ENCODE data around the gene OR2Z1.

OR2Z1 gene

DNA sequence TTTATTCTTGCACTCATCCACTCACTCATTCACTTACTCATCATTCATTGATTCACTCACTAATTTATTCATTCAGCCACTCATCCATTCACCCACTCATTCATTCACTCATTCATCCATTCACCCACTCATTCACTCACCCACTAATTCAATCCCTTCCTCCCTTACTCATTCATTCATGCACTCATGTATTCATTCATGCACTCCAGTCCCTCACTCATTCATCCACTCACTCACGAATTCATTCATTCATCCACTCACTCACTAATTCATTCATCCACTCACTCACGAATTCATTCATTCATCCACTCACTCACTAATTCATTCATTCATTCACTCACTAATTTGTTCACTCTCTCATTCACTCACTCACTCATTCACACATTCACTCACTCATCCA, 39.0 kb upstream of the OR2Z1 start:
- H3K4me3 ChIP-seq (ENCODE audit: low read depth, low read length) = no peak overlapping the region
- TF ChIP-seq, protein P1, sequence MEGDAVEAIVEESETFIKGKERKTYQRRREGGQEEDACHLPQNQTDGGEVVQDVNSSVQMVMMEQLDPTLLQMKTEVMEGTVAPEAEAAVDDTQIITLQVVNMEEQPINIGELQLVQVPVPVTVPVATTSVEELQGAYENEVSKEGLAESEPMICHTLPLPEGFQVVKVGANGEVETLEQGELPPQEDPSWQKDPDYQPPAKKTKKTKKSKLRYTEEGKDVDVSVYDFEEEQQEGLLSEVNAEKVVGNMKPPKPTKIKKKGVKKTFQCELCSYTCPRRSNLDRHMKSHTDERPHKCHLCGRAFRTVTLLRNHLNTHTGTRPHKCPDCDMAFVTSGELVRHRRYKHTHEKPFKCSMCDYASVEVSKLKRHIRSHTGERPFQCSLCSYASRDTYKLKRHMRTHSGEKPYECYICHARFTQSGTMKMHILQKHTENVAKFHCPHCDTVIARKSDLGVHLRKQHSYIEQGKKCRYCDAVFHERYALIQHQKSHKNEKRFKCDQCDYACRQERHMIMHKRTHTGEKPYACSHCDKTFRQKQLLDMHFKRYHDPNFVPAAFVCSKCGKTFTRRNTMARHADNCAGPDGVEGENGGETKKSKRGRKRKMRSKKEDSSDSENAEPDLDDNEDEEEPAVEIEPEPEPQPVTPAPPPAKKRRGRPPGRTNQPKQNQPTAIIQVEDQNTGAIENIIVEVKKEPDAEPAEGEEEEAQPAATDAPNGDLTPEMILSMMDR (IDR thresholded peaks at IDR 0.05; ENCODE audit: low read depth, low read length) = no peak
- no peak for DNase-seq (ENCODE audit: low read depth, low spot score)
- in situ Hi-C loops (cut with HindIII; ENCODE audit: low sequenced_read_pairs) = no loop called here

DNA sequence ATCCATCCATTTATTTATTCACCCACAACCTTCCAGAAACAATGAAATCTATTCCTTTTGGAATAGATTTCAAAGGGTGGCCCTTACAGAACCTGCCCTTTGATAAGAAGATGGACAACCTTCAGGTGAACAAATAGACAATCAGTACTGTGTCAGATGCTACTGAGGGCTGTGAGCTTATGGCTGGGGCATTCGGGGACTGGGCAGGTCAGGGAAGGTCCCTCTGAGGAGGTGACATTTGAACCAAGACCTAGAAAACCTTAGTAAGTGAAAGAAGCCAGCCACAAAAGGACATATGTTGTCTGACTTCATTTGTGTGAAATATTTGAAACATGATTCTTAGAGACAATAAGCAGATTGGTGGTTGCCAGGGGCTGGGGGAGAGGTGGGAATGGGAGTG, 38.5 kb upstream of the OR2Z1 start:
- H3K4me3 ChIP-seq (ENCODE audit: low read depth, low read length) = no peak overlapping the region
- in situ Hi-C loops (cut with HindIII; ENCODE audit: low sequenced_read_pairs) = no loop called here
- TF ChIP-seq, protein P1 (IDR thresholded peaks at IDR 0.05; ENCODE audit: low read depth, low read length) = no peak
- DNase-seq (ENCODE audit: low read depth, low spot score) = no peak

DNA sequence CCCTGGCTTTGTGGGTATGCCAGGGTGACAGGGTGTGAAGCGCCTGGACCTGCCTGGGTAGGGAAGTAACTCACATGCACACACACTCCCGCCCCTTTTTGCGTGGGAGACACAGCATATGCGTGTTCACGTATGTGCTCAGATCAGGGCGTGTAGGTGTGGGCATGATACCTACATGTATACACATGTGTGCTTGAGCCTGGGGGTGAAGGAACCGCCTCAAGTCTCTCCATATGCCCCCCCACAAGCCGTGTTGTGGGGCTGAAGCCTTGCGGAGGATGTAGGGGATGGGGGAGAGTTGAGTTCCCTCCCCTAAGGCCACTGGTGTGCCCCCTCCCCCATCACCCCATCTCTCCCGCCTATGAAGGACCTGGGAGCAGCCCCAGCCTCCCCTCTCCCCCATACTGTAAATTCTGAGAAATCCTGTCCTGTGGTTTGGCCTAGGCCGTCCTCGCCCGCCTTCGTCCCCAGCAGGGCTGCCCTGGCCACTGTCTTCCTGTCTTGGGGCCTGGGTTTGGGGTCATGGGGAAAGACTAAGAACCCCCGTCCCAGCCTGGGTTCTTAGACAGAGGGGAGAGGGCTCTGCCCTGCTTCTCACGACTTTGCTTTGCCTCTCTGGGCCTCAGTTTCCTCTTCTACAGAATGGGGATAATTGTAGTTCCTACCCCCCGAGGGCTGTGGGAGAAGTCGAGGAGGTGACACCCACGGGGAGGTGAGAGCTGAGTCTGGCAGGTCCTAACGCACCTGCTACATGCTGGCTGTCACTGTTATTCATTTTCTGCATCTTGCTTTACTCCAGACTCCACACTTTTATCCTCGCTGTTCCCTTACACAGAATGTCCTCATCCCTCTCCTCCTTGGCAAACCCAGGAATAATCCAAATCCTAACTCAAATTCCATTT, 37.2 kb upstream of the OR2Z1 start:
- TF ChIP-seq, protein P1 (IDR thresholded peaks at IDR 0.05; ENCODE audit: low read depth, low read length) = no peak
- in situ Hi-C loops (cut with HindIII; ENCODE audit: low sequenced_read_pairs) = no loop called here

DNA sequence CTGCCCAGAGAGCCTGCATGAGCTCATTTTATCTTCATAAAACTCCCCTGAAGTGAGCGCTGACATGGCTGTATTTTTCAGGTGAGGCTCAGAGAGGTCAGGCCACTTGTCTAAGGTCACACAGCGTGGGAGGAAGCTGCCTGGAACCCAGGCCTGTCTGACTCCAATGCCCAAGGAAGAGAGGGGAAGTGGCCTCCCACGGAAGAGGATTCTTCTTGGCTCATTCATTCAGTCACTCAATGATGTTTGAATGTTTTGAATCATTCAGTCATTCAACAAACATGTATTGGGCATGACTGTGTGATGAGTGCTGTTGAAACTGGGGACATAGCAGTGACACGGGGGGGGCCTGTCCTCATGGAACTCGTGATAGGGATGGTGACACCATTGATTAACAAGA, 34.9 kb upstream of the OR2Z1 start:
- H3K4me3 ChIP-seq (ENCODE audit: low read depth, low read length) = no peak overlapping the region
- DNase-seq (ENCODE audit: low read depth, low spot score) = no peak
- in situ Hi-C loops (cut with HindIII; ENCODE audit: low sequenced_read_pairs) = no loop called here
- TF ChIP-seq, protein P1 (IDR thresholded peaks at IDR 0.05; ENCODE audit: low read depth, low read length) = no peak

More for the DNA sequence above, 37.2 kb upstream of the OR2Z1 start:
- no peak for DNase-seq (ENCODE audit: low read depth, low spot score)
- H3K4me3 ChIP-seq (ENCODE audit: low read depth, low read length) = no peak overlapping the region

DNA sequence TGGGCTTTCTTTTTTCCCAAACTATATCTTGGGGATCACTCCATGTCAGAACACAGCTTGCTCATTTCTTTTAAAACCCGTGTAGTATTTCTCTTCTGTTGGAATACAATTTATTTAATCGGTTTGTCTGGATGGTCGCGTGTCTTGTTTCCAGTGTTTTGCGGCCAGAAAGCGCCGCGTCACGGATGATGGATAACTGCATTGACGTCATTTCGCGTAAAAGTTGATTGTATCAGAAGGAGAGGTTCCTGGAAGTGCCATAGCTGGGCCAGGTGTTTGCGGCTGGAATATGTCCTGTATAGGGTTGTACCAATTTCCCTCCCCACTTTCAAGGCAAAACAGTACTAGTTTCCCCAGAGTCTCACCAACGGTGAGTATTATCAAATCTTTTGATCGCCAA, 32.5 kb upstream of the OR2Z1 start:
- H3K4me3 ChIP-seq (ENCODE audit: low read depth, low read length) = no peak overlapping the region
- in situ Hi-C loops (cut with HindIII; ENCODE audit: low sequenced_read_pairs) = no loop called here
- TF ChIP-seq, protein P1 (IDR thresholded peaks at IDR 0.05; ENCODE audit: low read depth, low read length) = no peak
- DNase-seq (ENCODE audit: low read depth, low spot score) = no peak

DNA sequence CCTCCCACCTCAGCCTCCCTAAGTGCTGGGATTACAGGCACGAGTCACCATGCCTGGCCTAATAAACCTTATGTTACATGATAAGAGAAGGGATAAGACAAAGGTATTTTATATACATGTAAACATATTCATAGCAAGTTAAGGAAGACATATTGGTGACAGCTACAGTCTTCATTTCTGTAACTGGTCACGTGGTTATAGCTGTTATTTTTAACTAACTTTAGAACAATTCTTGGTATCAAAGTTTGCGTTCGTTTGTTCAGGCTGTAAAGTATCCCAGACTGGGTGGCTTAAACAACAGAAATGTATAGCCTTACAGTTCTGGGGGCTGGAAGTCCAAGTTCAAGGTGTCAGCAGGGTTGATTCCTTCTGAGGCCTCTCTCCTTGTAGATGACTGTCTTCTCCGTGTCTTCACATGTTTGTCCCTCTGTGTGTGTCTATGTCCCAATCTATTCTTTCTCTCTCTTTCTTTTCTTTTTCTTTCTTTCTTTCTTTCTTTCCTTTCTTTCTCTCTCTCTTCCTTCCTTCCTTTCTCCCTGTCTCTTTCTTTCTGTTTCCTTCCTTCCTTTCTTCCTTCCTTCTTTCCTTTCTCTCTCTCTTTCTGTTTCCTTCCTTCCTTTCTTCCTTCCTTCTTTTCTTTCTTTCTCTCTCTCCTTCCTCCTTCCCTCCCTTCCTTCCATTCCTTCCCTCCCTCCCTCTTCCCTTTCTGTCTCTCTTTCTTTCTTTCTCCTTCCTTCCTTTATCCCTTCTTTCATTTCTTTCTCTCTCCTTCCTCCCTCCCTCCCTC, 30.5 kb upstream of the OR2Z1 start:
- no peak overlapping the region for H3K4me3 ChIP-seq (ENCODE audit: low read depth, low read length)
- no peak for DNase-seq (ENCODE audit: low read depth, low spot score)
- TF ChIP-seq, protein P1 (IDR thresholded peaks at IDR 0.05; ENCODE audit: low read depth, low read length) = no peak
- in situ Hi-C loops (cut with HindIII; ENCODE audit: low sequenced_read_pairs) = no loop called here

Data from astrocyte of the spinal cord (primary cell).